Activated naive CD4-positive, alpha-beta T cell treated with anti-CD3 and anti-CD28 coated beads for 36 hours (primary cell): Measurements from ENCODE around the gene TSPAN11. TPM values are rescaled to one million over a fixed set of nuclear protein-coding genes. Genes with fewer than 3 reads are reported as not detected.

ENCODE experiments used
- CTCF ChIA-PET: fragments of 350-600 bp; sonication (Branson Sonifier 250); formaldehyde crosslinking; loops from one replicate; lab custom pipeline; 2021; ENCODE audit warnings: antibody characterized with exemption; lab: Charles Lee
- DNase-seq: peaks from one replicate; pipeline ENCODE4 v3.0.0-alpha.2; 2020
- H3K27ac Mint-ChIP-seq: one replicate; pipeline ENCODE4 v1.8.0; 2021; ENCODE audit warnings: mild to moderate bottlenecking, mixed read lengths
- H3K27me3 Mint-ChIP-seq: one replicate; pipeline ENCODE4 v1.8.0; 2021; ENCODE audit warnings: low read depth, mixed read lengths
- H3K36me3 Mint-ChIP-seq: one replicate; pipeline ENCODE4 v1.8.0; 2021; ENCODE audit warnings: low read depth, mixed read lengths
- H3K4me1 Mint-ChIP-seq: one replicate; pipeline ENCODE4 v1.8.0; 2021; ENCODE audit warnings: low read depth, mixed read lengths
- H3K4me3 Mint-ChIP-seq: one replicate; pipeline ENCODE4 v1.8.0; 2021; ENCODE audit warnings: mild to moderate bottlenecking, moderate library complexity, mixed read lengths
- H3K9me3 Mint-ChIP-seq: one replicate; pipeline ENCODE4 v1.8.0; 2021; ENCODE audit warnings: mixed read lengths
- intact Hi-C: fragments of 100-400 bp; cut with micrococcal nuclease; formaldehyde crosslinking; loops from one replicate; pipeline ENCODE4 v1.15.1; 2023
- total RNA-seq, 2 experiments: library from RNA; stranded (reverse); gene quantifications; one replicate each; pipeline ENCODE4 v1.2.3, GENCODE V29; 2021

The TSPAN11 gene
- total RNA-seq, 2 experiments from 2014 or later: not detected

GRCh38 chr12:31037028-31037427 lies 110.5 kb downstream of the TSPAN11 start:
- H3K27ac Mint-ChIP-seq: no peak overlapping the region
- H3K36me3 Mint-ChIP-seq: no peaks in the 10 kb centered on the region
- H3K27me3 Mint-ChIP-seq: peaks cover 15% of the 10 kb centered on the region
- no peaks in the 10 kb centered on the region for H3K9me3 Mint-ChIP-seq
- CTCF ChIA-PET: no interaction called here
- no peak for DNase-seq
- no peaks in the 10 kb centered on the region for H3K4me1 Mint-ChIP-seq
- H3K4me3 Mint-ChIP-seq: no peak overlapping the region
- intact Hi-C loops: no loop called here

- CTCF ChIA-PET: no interaction called here
- Mint-ChIP-seq H3K4me3 (no peak overlapping the region), H3K4me1 (no peaks in the 10 kb centered on the region), H3K36me3 (no peaks in the 10 kb centered on the region), H3K27me3 (peaks cover 15% of the 10 kb centered on the region), H3K27ac (no peak overlapping the region), H3K9me3 (no peaks in the 10 kb centered on the region)
- intact Hi-C loops: no loop called here
- DNase-seq: no peak
These were observed 111.4 kb downstream of the TSPAN11 start for GRCh38 chr12:31037931-31038330.

GRCh38 chr12:31041033-31041564 lies 114.6 kb downstream of the TSPAN11 start:
- intact Hi-C loops: no loop called here
- Mint-ChIP-seq H3K4me1 (no peaks in the 10 kb centered on the region), H3K9me3 (peaks cover 3% of the 10 kb centered on the region), H3K4me3 (no peak overlapping the region), H3K27ac (no peak overlapping the region), H3K27me3 (peaks cover 9% of the 10 kb centered on the region), H3K36me3 (no peaks in the 10 kb centered on the region)
- no peak for DNase-seq
- CTCF ChIA-PET: no interaction called here

Other genes starting within 250 kb of the TSPAN11 start
- gene IPO8, start 230.9 kb upstream of the TSPAN11 start, total RNA-seq: 10 to 100 TPM; 36.0 to 41.5 TPM
- 10 to 100 TPM; 10.3 to 11.3 TPM for gene CAPRIN2, start 171.8 kb upstream of the TSPAN11 start, total RNA-seq
- 100 to 1,000 TPM; 136 to 155 TPM for gene DDX11, start 147.1 kb downstream of the TSPAN11 start, total RNA-seq